ENCODE results near the gene MAPK9. TPM values are rescaled to one million over a fixed set of nuclear protein-coding genes. Genes with fewer than 3 reads are reported as not detected.

The MAPK9 gene
- total RNA-seq, 2 experiments from 2014 or later = 42.5 to 44.4 TPM

GRCh38 chr5:180234271-180234670, 57.6 kb downstream of the MAPK9 start:
- Mint-ChIP-seq H3K9me3 (peaks cover 18% of the 10 kb centered on the region), H3K27me3 (no peaks in the 10 kb centered on the region), H3K4me1 (no peaks in the 10 kb centered on the region), H3K4me3 (no peak overlapping the region), H3K36me3 (ENCODE audit: low read depth) (peaks cover 62% of the 10 kb centered on the region), H3K27ac (no peak overlapping the region)
- POLR2A ChIA-PET = no interaction called here
- DNase-seq = no peak
- CTCF ChIA-PET = no interaction called here

- Mint-ChIP-seq H3K9me3 (peaks cover 18% of the 10 kb centered on the region), H3K4me1 (no peaks in the 10 kb centered on the region), H3K27me3 (no peaks in the 10 kb centered on the region), H3K4me3 (no peak overlapping the region), H3K36me3 (ENCODE audit: low read depth) (peaks cover 59% of the 10 kb centered on the region), H3K27ac (no peak overlapping the region)
- POLR2A ChIA-PET = no interaction called here
- no peak for DNase-seq
- CTCF ChIA-PET = no interaction called here
These were observed 58.2 kb downstream of the MAPK9 start for GRCh38 chr5:180233729-180234128.

- ChIA-PET POLR2A (no interaction called here), CTCF (no interaction called here)
- no peak overlapping the region for H3K4me3 Mint-ChIP-seq
- H3K36me3 Mint-ChIP-seq (ENCODE audit: low read depth) = peaks cover 27% of the 10 kb centered on the region
- H3K27me3 Mint-ChIP-seq = no peaks in the 10 kb centered on the region
- H3K9me3 Mint-ChIP-seq = peaks cover 21% of the 10 kb centered on the region
- H3K27ac Mint-ChIP-seq = no peak overlapping the region
- no peak for DNase-seq
- H3K4me1 Mint-ChIP-seq = no peaks in the 10 kb centered on the region
These were observed 61.9 kb downstream of the MAPK9 start for GRCh38 chr5:180230017-180230416.

- POLR2A ChIA-PET = no interaction called here
- Mint-ChIP-seq H3K4me1 (no peaks in the 10 kb centered on the region), H3K36me3 (ENCODE audit: low read depth) (no peaks in the 10 kb centered on the region), H3K27me3 (no peaks in the 10 kb centered on the region), H3K9me3 (peaks cover 47% of the 10 kb centered on the region), H3K27ac (no peak overlapping the region), H3K4me3 (no peak overlapping the region)
- CTCF ChIA-PET = interaction anchor here (1.1 kb wide), 1 partner anchor 13 kb away, joined by 3 read pairs; the partner anchor contains the start of gene RASGEF1C
- DNase-seq = no peak
These were observed 69.8 kb downstream of the MAPK9 start for GRCh38 chr5:180222056-180222455.

- peaks cover 37% of the 10 kb centered on the region for H3K9me3 Mint-ChIP-seq
- CTCF ChIA-PET = interaction anchor here (1.7 kb wide), 1 partner anchor 9 kb away, joined by 4 read pairs; the partner anchor contains the start of gene RASGEF1C
- no peaks in the 10 kb centered on the region for H3K27me3 Mint-ChIP-seq
- no peak for DNase-seq
- no peaks in the 10 kb centered on the region for H3K4me1 Mint-ChIP-seq
- H3K36me3 Mint-ChIP-seq (ENCODE audit: low read depth) = no peaks in the 10 kb centered on the region
- no peak overlapping the region for H3K27ac Mint-ChIP-seq
- H3K4me3 Mint-ChIP-seq = no peak overlapping the region
- POLR2A ChIA-PET = interaction anchor here (0.7 kb wide), 1 partner anchor 528 kb away, joined by 3 read pairs; no protein-coding TSS in a partner anchor
These were observed 74.1 kb downstream of the MAPK9 start for GRCh38 chr5:180217797-180218196.

GRCh38 chr5:180216646-180217171, 75.2 kb downstream of the MAPK9 start:
- DNase-seq = no peak
- H3K9me3 Mint-ChIP-seq = peaks cover 28% of the 10 kb centered on the region
- H3K36me3 Mint-ChIP-seq (ENCODE audit: low read depth) = no peaks in the 10 kb centered on the region
- no peaks in the 10 kb centered on the region for H3K27me3 Mint-ChIP-seq
- no peak overlapping the region for H3K4me3 Mint-ChIP-seq
- CTCF ChIA-PET = no interaction called here
- POLR2A ChIA-PET = no interaction called here
- no peaks in the 10 kb centered on the region for H3K4me1 Mint-ChIP-seq
- H3K27ac Mint-ChIP-seq = no peak overlapping the region

- POLR2A ChIA-PET = no interaction called here
These were observed 75.9 kb downstream of the MAPK9 start for GRCh38 chr5:180215783-180216630.

GRCh38 chr5:180214870-180215770, 76.8 kb downstream of the MAPK9 start:
- Mint-ChIP-seq H3K27me3 (no peaks in the 10 kb centered on the region), H3K36me3 (ENCODE audit: low read depth) (no peaks in the 10 kb centered on the region), H3K4me3 (no peak overlapping the region), H3K27ac (no peak overlapping the region), H3K4me1 (no peaks in the 10 kb centered on the region), H3K9me3 (peaks cover 23% of the 10 kb centered on the region)
- ChIA-PET CTCF (no interaction called here), POLR2A (no interaction called here)
- DNase-seq = no peak

More at GRCh38 chr5:180215783-180216630, 75.9 kb downstream of the MAPK9 start:
- Mint-ChIP-seq H3K4me1 (no peaks in the 10 kb centered on the region), H3K36me3 (ENCODE audit: low read depth) (no peaks in the 10 kb centered on the region), H3K27me3 (no peaks in the 10 kb centered on the region), H3K4me3 (no peak overlapping the region), H3K9me3 (peaks cover 27% of the 10 kb centered on the region), H3K27ac (no peak overlapping the region)
- CTCF ChIA-PET = no interaction called here
- no peak for DNase-seq

GRCh38 chr5:180213657-180214207, 78.2 kb downstream of the MAPK9 start:
- Mint-ChIP-seq H3K36me3 (ENCODE audit: low read depth) (no peaks in the 10 kb centered on the region), H3K27me3 (peaks cover 3% of the 10 kb centered on the region), H3K27ac (no peak overlapping the region), H3K4me1 (no peaks in the 10 kb centered on the region), H3K9me3 (peaks cover 13% of the 10 kb centered on the region), H3K4me3 (no peak overlapping the region)
- POLR2A ChIA-PET = no interaction called here
- DNase-seq = no peak
- CTCF ChIA-PET = no interaction called here

- CTCF ChIA-PET = no interaction called here
- POLR2A ChIA-PET = no interaction called here
- Mint-ChIP-seq H3K36me3 (ENCODE audit: low read depth) (peaks cover under 1% of the 10 kb centered on the region), H3K9me3 (peaks cover 13% of the 10 kb centered on the region), H3K27ac (no peak overlapping the region), H3K27me3 (peaks cover 6% of the 10 kb centered on the region), H3K4me1 (peaks cover 3% of the 10 kb centered on the region), H3K4me3 (no peak overlapping the region)
- DNase-seq = no peak
These were observed 78.7 kb downstream of the MAPK9 start for GRCh38 chr5:180213256-180213600.

GRCh38 chr5:180212363-180213255, 79.3 kb downstream of the MAPK9 start:
- Mint-ChIP-seq H3K9me3 (peaks cover 10% of the 10 kb centered on the region), H3K36me3 (ENCODE audit: low read depth) (peaks cover 3% of the 10 kb centered on the region), H3K27me3 (peaks cover 12% of the 10 kb centered on the region), H3K4me3 (no peak overlapping the region), H3K27ac (no peak overlapping the region), H3K4me1 (peaks cover 9% of the 10 kb centered on the region)
- CTCF ChIA-PET = no interaction called here
- no peak for DNase-seq
- POLR2A ChIA-PET = no interaction called here

GRCh38 chr5:180211761-180212035, 80.2 kb downstream of the MAPK9 start:
- ChIA-PET POLR2A (no interaction called here), CTCF (no interaction called here)
- peaks cover 14% of the 10 kb centered on the region for H3K4me1 Mint-ChIP-seq
- no peak overlapping the region for H3K4me3 Mint-ChIP-seq
- H3K9me3 Mint-ChIP-seq = peaks cover 10% of the 10 kb centered on the region
- H3K27me3 Mint-ChIP-seq = peaks cover 17% of the 10 kb centered on the region
- H3K36me3 Mint-ChIP-seq (ENCODE audit: low read depth) = peaks cover 3% of the 10 kb centered on the region
- no peak for DNase-seq
- no peak overlapping the region for H3K27ac Mint-ChIP-seq

Measured in activated CD4-positive, alpha-beta memory T cell treated with anti-CD3 and anti-CD28 coated beads, Interleukin-2, amount 10 ng/mL, durations not matched to agents 7 days and 5 days (primary cell).